ENCODE measurements around the gene GDNF.

- TF ChIP-seq POLR2A (IDR thresholded peaks at IDR 0.05) (no peak), CTCF (IDR thresholded peaks at IDR 0.05) (no peak), EP300 (IDR thresholded peaks at IDR 0.05) (no peak)
These were observed 30.9 kb downstream of the GDNF start for GRCh38 chr5:37808945-37809344.

All from tibial nerve (tissue), 4 donors.